IMR-90 (cell line): ENCODE measurements around the gene DLG4. TPM values are rescaled to one million over a fixed set of nuclear protein-coding genes. Genes with fewer than 3 reads are reported as not detected.

Experiments
- ATAC-seq: fragments of 200-7000 bp; cut with Tn5 transposase; 2 replicates; pipeline ENCODE4 v1.9.1; 2020; ENCODE audit warnings: low read depth, mild to moderate bottlenecking, moderate library complexity
- BruUV-seq: library from RNA; stranded (reverse); fragments of 400-500 nt; replicated peaks from 2 replicates; lab custom pipeline; 2021; lab: Mats Ljungman, UMichigan
- CTCF ChIA-PET: fragments of 300-600 bp; formaldehyde crosslinking; extraction: SDS; loops from one replicate; lab custom pipeline; 2021; ENCODE audit warnings: antibody characterized with exemption; lab: Yijun Ruan, JAX
- POLR2A ChIA-PET: fragments of 300-600 bp; sonication (Branson Sonifier 250); formaldehyde crosslinking; loops from one replicate; lab custom pipeline; 2022; ENCODE audit warnings: antibody characterized with exemption; ENCODE audit not compliant: unreplicated experiment; lab: Charles Lee
- DNase-seq: peaks from one replicate; pipeline ENCODE4 v3.0.0; 2013
- H2AFZ ChIP-seq: replicated peaks from 2 replicates; pipeline ENCODE3; 2013; ENCODE audit warnings: low read length, mild to moderate bottlenecking; ENCODE audit not compliant: poor library complexity
- H2AK5ac ChIP-seq: 2 replicates; pipeline ENCODE4 v1.6.1; 2013; ENCODE audit warnings: low read depth, low read length, inconsistent platforms
- H2AK9ac ChIP-seq: replicated peaks from 2 replicates; pipeline ENCODE3; 2013; ENCODE audit warnings: mild to moderate bottlenecking, low read depth, low read length, moderate library complexity; ENCODE audit not compliant: poor library complexity
- H2BK120ac ChIP-seq: 2 replicates; pipeline ENCODE4 v1.6.1; 2013; ENCODE audit warnings: low read depth, low read length, inconsistent platforms
- H2BK15ac ChIP-seq: 3 replicates; pipeline ENCODE4 v1.6.1; 2013; ENCODE audit warnings: low read depth, low read length, inconsistent platforms
- H2BK20ac ChIP-seq: 2 replicates; pipeline ENCODE4 v1.6.1; 2013; ENCODE audit warnings: low read depth, mild to moderate bottlenecking, inconsistent platforms, low read length, moderate library complexity
- H2BK5ac ChIP-seq: 2 replicates; pipeline ENCODE4 v1.6.1; 2013; ENCODE audit warnings: mild to moderate bottlenecking, low read depth, low read length, inconsistent platforms; ENCODE audit not compliant: poor library complexity, severe bottlenecking
- H3K14ac ChIP-seq: replicated peaks from 2 replicates; pipeline ENCODE4 v1.6.1; 2013; ENCODE audit warnings: low read depth, low read length, inconsistent platforms
- H3K18ac ChIP-seq: 2 replicates; pipeline ENCODE4 v1.6.1; 2013; ENCODE audit warnings: low read depth, low read length, control low read depth
- H3K23ac ChIP-seq: 2 replicates; pipeline ENCODE4 v1.6.1; 2013; ENCODE audit warnings: low read depth, low read length, inconsistent platforms
- H3K27ac ChIP-seq: 2 replicates; pipeline ENCODE4 v1.5.1; 2013; ENCODE audit warnings: mild to moderate bottlenecking, control low read depth, low read length; ENCODE audit not compliant: insufficient read depth
- H3K27me3 ChIP-seq: 2 replicates; pipeline ENCODE4 v1.6.1; 2013; ENCODE audit warnings: low read length; ENCODE audit not compliant: control insufficient read depth, insufficient read depth
- H3K36me3 ChIP-seq: 2 replicates; pipeline ENCODE4 v1.6.1; 2013; ENCODE audit warnings: low read length, mixed read lengths; ENCODE audit not compliant: control insufficient read depth, insufficient read depth
- H3K4ac ChIP-seq: 2 replicates; pipeline ENCODE4 v1.6.1; 2013; ENCODE audit warnings: low read depth, low read length, inconsistent platforms
- H3K4me1 ChIP-seq: 2 replicates; pipeline ENCODE4 v1.6.1; 2013; ENCODE audit warnings: low read length, mixed read lengths; ENCODE audit not compliant: control insufficient read depth, insufficient read depth
- H3K4me2 ChIP-seq: 2 replicates; pipeline ENCODE4 v1.6.1; 2013; ENCODE audit warnings: low read depth, mild to moderate bottlenecking, control low read depth, low read length, moderate library complexity
- H3K4me3 ChIP-seq: 2 replicates; pipeline ENCODE4 v1.5.1; 2013; ENCODE audit warnings: low read depth, mild to moderate bottlenecking, control low read depth, low read length, moderate library complexity; ENCODE audit not compliant: insufficient read depth
- H3K56ac ChIP-seq: 2 replicates; pipeline ENCODE4 v1.6.1; 2013; ENCODE audit warnings: low read length, inconsistent platforms; ENCODE audit not compliant: insufficient read depth; ENCODE audit errors: extremely low read depth
- H3K79me1 ChIP-seq, 2 experiments: 2 replicates each; pipeline ENCODE4 v1.6.1; 2013; ENCODE audit warnings: low read length in 2 of 2, inconsistent platforms in 1 of 2, low read depth in 1 of 2
- H3K9ac ChIP-seq: 2 replicates; pipeline ENCODE4 v1.6.1; 2013; ENCODE audit warnings: low read depth, low read length, control low read depth
- H3K9me1 ChIP-seq: 2 replicates; pipeline ENCODE4 v1.6.1; 2013; ENCODE audit warnings: low read length, inconsistent platforms; ENCODE audit not compliant: insufficient read depth
- H3K9me3 ChIP-seq: 2 replicates; pipeline ENCODE4 v1.6.1; 2013; ENCODE audit warnings: low read length; ENCODE audit not compliant: control insufficient read depth, insufficient read depth
- H4K20me1 ChIP-seq: 2 replicates; pipeline ENCODE4 v1.6.1; 2013; ENCODE audit warnings: low read length, inconsistent platforms; ENCODE audit not compliant: insufficient read depth
- H4K5ac ChIP-seq: 2 replicates; pipeline ENCODE4 v1.6.1; 2013; ENCODE audit warnings: mild to moderate bottlenecking, low read depth, low read length, control low read depth
- H4K8ac ChIP-seq, 2 experiments: 2 replicates each; pipeline ENCODE4 v1.6.1; 2013; ENCODE audit warnings: low read depth in 2 of 2, low read length in 2 of 2, control low read depth in 1 of 2, inconsistent platforms in 1 of 2
- H4K91ac ChIP-seq: 2 replicates; pipeline ENCODE4 v1.6.1; 2013; ENCODE audit warnings: low read depth, low read length, inconsistent platforms; ENCODE audit not compliant: insufficient read depth
- CHD1 ChIP-seq: IDR thresholded peaks from 2 replicates; pipeline ENCODE4 v1.6.1; 2012; ENCODE audit warnings: low read depth, low read length, improper control_type of control experiment
- CTCF ChIP-seq: conservative IDR thresholded peaks from 2 replicates; pipeline ENCODE4 v1.5.1; 2012; ENCODE audit warnings: mild to moderate bottlenecking, low read depth, low read length, improper control_type of control experiment
- ELK1 ChIP-seq: fragments of 150-350 bp; IDR thresholded peaks from 2 replicates; pipeline ENCODE4 v1.6.1; 2016; ENCODE audit warnings: low read depth, mild to moderate bottlenecking, low read length, moderate library complexity, borderline replicate concordance
- FOS ChIP-seq: fragments of 150-350 bp; IDR thresholded peaks from 2 replicates; pipeline ENCODE4 v1.6.1; 2016; ENCODE audit warnings: low read depth, low read length
- SMC3 ChIP-seq: fragments of 150-350 bp; IDR thresholded peaks from 2 replicates; pipeline ENCODE4 v1.6.1; 2016; ENCODE audit warnings: low read depth, mild to moderate bottlenecking, antibody characterized with exemption, low read length, moderate library complexity
- USF2 ChIP-seq: fragments of 150-350 bp; IDR thresholded peaks from 2 replicates; pipeline ENCODE4 v1.6.1; 2017; ENCODE audit warnings: mild to moderate bottlenecking, antibody characterized with exemption, low read length, low read depth
- WGBS, 2 experiments: methylation state at CpG; one replicate each; pipeline versions ENCODE4 v1.1.5 to v1.1.7; 2013; ENCODE audit warnings: missing lambda C conversion rate in 2 of 2; ENCODE audit not compliant: insufficient read length in 1 of 2; ENCODE audit errors: extremely low coverage in 2 of 2; 5-methylcytosine and 5-hydroxymethylcytosine counted together
- dilution Hi-C: fragments of 300-500 bp; cut with HindIII; formaldehyde crosslinking; loops from one replicate; pipeline ENCODE4 v1.14.3; 2018; ENCODE audit warnings: low sequenced_read_pairs; ENCODE audit not compliant: unreplicated experiment
- in situ Hi-C: fragments of 300-500 bp; cut with MboI; formaldehyde crosslinking; loops from 3 replicates; pipeline ENCODE4 v1.14.3; 2019; ENCODE audit warnings: low sequenced_read_pairs, inconsistent platforms, mixed read lengths
- intact Hi-C: fragments of 100-400 bp; cut with micrococcal nuclease; formaldehyde crosslinking; loops from 2 replicates; pipeline ENCODE4 v1.10.0; 2022
- polyA plus RNA-seq, 3 experiments: library from polyadenylated mRNA; depleted of rRNA; stranded (reverse); fragments of >200 nt; gene quantifications; 2 replicates each; pipeline ENCODE4 v1.2.3, GENCODE V29; 2012; ENCODE audit warnings: low replicate concordance in 1 of 3
- total RNA-seq: library from RNA; depleted of rRNA; stranded (reverse); fragments of >200 nt; gene quantifications from 2 replicates; pipeline ENCODE4 v1.2.3, GENCODE V29; 2012

The DLG4 gene
- total and polyA plus RNA-seq, 2 of the 4 experiments (the other 2 are of a cell fraction), result 8.2 to 30.5 TPM

- H3K14ac ChIP-seq, result no peak overlapping the region
- no peaks in the 10 kb centered on the region for H3K9me1 ChIP-seq
- H3K4me3 ChIP-seq, result no peak overlapping the region
- H4K8ac ChIP-seq, result no peak overlapping the region
- no peak overlapping the region for H3K9ac ChIP-seq
- TF ChIP-seq SMC3 (no peak), ELK1 (no peak), CTCF (no peak), USF2 (no peak), FOS (no peak), CHD1 (no peak)
- ChIA-PET POLR2A (no interaction called here), CTCF (no interaction called here)
- H4K5ac ChIP-seq, result no peak overlapping the region
- H2AK9ac ChIP-seq, result no peak overlapping the region
- no peak overlapping the region for H2BK5ac ChIP-seq
- no peak overlapping the region for H4K91ac ChIP-seq
- WGBS, 2 experiments, result 100% methylated on average over 7 of the region's 12 CpGs; no CpG with 5 or more reads in 1 of the 2 experiments
- no TSS peak for BruUV-seq
- H3K27ac ChIP-seq, result no peak overlapping the region
- no peak overlapping the region for H2AFZ ChIP-seq
- no peak overlapping the region for H2BK120ac ChIP-seq
- H3K9me3 ChIP-seq, result no peaks in the 10 kb centered on the region
- peaks cover 51% of the 10 kb centered on the region for H3K36me3 ChIP-seq
- H3K27me3 ChIP-seq, result no peaks in the 10 kb centered on the region
- no peak overlapping the region for H2BK15ac ChIP-seq
- no peak overlapping the region for H3K56ac ChIP-seq
- no peak overlapping the region for H3K23ac ChIP-seq
- in situ Hi-C loops (no loop called here), intact Hi-C loops (no loop called here), dilution Hi-C loops (no loop called here)
- H3K4ac ChIP-seq, result no peak overlapping the region
- no peaks in the 10 kb centered on the region; a peak in 2 of 4 replicates for H3K79me1 ChIP-seq
- DNase-seq, result no peak
- H2BK20ac ChIP-seq, result no peak overlapping the region
- no peak overlapping the region for H3K18ac ChIP-seq
- H3K4me2 ChIP-seq, result no peak overlapping the region
- H2AK5ac ChIP-seq, result no peak overlapping the region
- no peaks in the 10 kb centered on the region for H3K4me1 ChIP-seq
- ATAC-seq, result no peak
- H4K20me1 ChIP-seq, result peaks cover 12% of the 10 kb centered on the region
Measured at GRCh38 chr17:7191069-7191468, 28.6 kb downstream of the DLG4 start.
